NCI-H524 treated with DMSO at 0.1 percent for 48 hours (cell line): Measurements from ENCODE around the gene CEP128.

ENCODE experiments used
- DNase-seq: peaks from one replicate; lab custom pipeline; 2025; lab: John Stamatoyannopoulos, UW

Gene CEP128

DNA sequence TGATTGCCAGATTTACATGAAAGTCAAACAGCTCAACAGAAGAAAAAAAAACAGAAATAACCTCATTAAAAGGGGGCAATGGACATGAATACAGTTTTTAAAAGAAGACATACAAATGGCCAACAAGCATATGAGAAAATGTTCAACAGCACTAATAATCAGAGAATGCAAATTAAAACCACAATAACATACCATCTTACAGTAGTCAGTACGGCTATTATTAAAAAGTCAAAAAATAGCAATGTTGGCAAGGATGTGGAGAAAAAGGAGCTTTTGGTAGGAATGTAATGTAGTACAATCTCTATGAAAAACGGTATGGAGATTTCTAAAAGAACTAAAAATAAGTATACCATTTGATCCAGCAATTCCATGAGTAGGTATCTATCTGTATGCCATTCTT, 272.1 kb downstream of the CEP128 start:
- no peak for DNase-seq

DNA sequence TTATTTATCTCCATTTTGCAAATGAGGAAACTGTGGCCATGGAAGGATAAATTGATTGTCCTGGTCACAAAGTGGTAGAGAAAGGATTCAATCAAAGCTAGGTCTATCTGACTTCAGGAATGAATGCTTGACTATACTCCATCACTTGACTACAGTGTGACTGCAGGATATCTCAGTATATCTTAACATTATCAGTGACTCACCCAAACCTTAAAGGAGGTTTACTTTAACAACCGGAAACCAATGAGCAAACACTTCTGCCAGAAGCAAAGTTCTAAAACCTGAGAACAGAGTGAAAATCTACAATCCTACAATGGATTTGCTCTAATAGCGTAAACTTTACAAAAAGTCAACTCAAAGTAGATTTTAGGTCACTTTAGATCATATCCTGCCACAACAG, 277.0 kb downstream of the CEP128 start:
- no peak for DNase-seq

DNA sequence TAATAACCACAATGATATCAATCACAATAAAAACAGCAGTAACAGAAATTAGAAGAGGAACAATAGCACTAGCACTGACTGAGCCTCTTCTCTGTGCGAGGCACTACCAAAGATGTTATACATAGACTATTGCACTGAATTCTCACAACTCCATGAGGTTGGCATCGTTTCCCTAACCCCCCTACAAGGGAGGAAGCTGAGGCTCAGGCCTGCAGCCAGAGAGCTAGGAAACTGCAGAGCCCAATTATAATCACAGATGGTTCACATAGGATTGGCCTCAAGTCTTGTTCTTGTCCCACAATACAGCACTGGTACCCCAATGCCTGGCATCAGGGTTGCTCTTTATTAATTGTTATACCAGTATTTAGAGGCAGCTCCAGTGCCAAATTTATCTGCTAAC, 278.0 kb downstream of the CEP128 start:
- DNase-seq = no peak

DNA sequence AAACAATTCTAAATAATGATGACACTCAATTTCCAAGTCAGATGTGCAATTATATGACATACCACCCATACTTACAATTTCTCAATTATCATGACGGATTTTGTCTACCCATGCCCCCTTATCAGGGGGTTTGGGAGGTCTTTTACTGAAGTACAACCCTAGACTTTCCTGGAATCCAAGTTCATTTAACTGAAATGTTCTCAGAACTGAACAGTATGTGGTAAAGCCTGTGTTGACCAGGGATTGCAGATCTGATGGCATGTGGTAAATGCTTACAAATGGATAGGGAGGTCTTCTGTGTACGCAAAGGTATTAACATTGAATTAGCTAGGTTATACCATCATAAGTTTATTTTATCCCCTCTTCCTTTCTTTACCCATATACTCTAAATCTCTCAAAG, 281.8 kb downstream of the CEP128 start:
- DNase-seq = no peak

DNA sequence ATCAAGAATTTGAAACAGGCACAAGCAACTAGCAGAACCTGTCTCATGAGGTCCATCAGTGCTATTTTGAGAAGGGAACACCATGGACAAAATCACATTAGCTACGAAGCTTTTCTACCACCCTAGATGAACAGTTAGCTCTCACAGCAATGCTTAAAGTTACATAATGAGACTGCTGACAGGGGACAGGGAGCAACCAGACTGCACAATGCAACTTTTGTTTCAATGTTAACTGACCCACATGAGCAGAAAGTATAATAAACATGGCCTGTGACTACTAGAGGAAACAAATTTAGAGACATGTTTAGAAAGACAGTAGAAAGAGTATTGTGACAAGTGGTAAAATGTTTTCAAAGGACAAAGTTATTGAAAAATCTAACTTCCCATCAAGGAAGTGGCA, 282.8 kb downstream of the CEP128 start:
- DNase-seq = no peak

DNA sequence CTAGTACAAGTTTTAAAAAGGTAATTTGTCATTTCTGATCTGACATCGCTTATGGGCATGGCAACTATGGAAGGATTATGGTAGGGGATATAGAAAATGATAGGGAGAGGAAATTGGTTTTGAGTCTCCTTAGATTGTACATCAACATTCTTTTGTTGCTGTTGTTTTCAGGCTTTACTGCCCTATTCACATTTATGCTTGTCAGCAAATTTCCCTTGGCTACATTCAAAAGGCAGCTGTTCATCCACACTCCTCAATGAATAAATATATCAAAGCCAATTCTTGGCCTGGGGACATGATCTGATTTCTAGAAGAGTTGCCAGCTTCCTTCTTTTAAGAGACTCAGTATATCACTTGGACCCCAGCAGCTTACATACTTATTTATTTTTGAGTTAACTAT, 283.4 kb downstream of the CEP128 start:
- DNase-seq = no peak

DNA sequence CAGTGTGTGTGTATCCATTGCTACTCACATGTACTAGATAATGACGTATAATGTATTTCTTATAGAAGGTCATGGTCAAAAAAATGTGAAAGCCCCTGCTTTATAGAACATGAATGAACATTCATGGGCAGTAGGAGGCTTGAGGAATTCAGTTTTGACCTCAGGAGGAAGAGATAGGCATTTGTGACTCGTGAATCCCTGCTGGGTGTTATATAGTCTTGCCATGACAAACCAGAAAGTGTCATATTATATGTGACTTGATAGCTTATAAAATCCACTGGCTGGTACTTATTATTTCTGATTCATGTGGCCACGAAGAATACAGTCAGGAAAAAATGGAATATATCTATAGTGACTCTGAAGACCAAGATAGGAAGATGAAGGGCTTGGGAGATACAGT, 287.6 kb downstream of the CEP128 start:
- DNase-seq = no peak

DNA sequence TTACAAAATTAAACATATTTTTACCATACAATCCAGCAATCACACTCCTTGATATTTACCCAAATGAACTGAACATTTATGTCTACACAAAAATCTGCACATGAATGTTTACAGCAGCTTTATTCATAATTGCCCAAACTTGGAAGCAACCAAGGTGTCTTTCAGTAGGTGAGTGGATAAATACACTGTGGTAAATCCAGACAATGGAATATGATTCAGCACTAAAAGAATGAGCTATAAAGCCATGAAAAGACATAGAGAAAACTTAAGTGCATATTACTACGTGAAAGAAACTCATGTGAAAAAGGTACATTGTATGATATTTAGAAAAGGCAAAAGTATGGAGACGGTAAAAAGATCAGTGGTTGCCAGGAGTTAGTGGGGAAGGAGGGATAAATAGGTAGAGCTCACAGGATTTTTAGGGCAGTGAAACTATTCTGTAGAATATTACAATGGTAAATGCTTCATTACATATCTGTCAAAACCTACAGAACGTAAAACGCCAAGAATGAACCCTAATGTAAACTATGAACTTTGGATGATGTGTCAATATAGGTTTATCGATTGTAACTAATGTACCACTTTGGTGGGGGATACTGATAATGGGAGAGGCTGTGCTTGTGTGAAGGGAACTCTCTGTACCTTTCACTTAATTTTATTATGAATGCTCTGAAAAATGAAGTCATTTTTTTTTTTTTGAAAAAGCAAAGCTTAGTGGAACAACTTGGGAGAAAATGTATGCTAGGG, 295.7 kb downstream of the CEP128 start:
- no peak for DNase-seq

DNA sequence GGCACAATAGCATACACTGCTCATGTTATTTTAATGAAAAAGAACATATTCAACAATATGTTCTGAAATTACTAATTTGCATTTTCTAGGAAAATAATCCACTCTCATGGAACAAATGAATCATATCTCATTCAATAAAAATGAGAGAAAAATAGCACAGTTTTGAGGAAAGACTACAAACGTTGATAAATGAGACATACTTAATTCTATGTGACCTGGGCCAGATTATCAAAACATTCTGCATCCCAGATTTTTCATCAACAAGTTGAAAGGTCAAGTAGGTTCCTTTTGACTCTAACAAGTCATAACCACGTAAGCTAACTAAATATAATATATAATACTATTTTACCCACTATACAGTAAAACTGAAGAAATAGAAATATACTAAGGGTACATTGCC, 296.7 kb downstream of the CEP128 start:
- DNase-seq = no peak

DNA sequence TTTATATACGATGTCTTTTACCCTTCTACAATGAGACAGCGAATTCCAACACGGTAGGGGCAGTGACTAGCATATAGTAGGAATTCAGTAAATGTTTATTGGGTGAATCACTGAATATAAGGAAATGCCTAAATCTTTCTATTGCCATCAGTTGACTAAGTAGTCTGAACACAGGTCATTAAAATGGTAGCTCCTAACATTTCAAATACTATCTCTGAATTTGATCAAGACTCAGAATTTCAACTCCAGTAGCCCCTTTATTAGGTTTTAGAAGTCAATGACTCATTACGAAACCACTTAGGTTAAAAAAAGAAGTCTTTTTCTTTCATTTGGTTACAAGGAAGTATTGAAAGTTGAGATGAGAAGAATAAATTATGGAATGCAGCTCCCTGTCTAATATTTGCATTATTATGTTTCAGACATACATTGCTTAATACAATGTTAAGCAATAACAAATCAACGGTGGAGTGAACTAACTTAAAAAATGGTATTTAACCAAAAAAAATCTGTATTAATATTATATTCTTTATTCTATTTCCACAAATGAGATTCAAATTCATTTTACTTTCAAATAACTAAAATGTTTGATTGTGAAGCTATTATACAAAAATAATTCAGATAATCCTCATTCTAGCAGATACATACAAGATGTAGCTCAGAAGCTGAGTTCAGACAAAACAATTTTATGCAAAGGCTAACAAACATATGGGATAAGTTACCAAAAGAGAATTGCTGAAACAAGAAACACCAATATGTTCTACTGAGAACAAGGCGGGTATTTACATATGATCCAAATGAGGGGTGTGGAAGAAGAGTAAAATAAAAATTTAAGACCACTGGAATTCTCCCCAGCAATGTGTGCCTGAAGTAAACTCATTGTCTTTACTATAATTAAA, 302.7 kb downstream of the CEP128 start:
- no peak for DNase-seq

DNA sequence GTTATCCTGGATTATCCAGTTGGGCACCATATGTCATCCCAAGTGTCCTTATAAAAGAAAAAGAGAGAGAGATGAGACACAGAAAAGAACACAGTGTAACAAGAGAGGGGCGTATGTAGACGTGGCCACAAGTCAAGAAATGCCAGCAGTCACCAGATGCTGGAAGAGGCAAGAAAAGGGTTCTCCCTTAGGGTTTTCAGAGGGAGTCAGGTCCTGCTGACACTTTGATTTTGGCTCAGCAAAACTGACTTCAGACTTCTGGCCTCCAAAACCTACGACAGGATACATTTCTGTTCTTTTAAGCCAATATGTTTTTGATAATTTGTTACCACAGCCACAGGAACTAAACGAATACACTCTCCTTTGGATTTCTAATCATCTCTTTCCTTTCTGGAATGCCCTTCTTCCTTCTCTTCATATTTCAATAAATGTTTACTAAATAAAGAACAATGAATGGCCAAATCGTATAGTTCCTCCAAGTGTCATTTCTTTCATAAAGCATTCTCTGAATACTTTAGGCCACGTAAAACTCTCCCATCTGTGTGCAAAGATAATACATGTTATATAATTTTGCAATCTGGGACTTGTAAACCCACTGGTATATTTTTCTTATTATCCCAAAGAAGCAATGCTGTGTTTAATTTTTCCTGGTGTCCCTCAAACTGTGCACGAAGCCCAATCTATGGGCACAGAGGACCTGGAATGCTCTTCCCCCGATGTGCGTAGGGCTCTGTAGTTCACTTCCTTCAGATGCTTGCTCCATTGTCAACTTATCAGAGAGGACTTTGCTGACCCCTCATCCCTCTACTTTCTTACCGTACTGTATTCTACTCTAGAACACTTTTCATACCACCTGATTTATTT, 303.6 kb downstream of the CEP128 start:
- DNase-seq = peak; percentile 92

DNA sequence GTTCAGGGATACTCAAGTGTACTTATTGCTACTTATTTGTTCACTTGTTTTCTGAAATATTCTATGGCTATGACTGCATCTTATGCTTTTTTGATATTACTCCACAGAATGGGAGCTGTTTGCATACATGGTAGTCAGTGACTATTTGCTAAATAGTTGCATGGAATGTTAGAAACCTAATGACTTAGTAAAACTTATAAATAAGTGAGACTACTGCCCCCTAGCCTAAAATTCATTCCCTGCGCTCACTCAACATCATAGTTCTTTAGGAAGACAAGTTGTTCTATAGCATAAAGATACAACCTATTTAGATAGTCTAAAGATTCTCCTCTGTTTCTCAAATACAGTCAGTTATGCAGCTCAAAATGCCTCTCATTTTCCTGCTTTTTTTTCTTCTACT, 305.5 kb downstream of the CEP128 start:
- no peak for DNase-seq

DNA sequence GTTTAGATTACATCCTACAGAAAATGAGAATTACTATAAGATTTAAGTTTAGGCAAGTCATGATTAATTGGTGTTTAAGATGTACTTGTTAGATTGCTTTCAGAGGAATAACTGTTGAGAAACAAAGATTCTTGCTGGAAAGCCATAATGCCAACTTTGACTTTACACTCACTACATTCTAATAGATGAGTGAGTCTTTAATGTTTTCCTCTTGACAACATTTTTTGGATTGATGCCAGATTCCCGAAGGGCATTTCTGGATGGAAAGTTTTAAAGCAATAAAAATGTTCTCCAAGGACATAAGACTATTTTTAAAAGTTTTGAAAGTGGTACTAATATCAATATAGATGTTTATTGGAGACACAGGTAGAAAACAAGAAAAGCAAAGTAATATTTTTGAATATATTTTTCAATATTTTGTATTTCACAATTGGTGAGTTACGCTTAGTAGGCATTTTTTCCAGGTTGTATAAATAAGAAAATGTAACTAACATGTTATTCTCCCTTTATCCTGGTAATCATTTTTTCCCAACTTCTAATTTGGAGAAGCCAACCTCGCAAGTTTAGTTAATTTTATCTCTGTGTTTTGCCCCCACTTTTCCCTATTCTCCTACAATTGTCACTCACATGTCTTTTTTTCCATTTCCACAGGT, 307.3 kb downstream of the CEP128 start:
- DNase-seq = no peak

DNA sequence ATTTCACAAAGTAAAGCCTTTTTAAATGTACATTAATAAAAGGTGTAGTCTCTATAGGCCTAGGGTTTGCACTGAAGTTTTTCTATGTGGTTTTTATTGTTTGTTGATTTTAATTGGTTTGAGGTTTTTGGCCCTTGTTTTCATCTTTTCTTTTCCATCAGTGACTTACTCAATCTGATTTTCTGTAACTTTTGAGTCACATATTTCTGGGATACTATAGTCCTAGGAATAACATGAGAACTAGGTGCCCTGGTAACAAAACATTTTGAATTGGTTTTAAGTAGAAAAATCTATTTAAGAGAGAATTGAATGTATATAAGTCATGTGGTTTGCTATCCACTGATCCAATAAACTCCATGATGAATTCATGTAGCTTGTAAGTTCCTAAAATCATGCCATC, 311.9 kb downstream of the CEP128 start:
- DNase-seq = no peak

DNA sequence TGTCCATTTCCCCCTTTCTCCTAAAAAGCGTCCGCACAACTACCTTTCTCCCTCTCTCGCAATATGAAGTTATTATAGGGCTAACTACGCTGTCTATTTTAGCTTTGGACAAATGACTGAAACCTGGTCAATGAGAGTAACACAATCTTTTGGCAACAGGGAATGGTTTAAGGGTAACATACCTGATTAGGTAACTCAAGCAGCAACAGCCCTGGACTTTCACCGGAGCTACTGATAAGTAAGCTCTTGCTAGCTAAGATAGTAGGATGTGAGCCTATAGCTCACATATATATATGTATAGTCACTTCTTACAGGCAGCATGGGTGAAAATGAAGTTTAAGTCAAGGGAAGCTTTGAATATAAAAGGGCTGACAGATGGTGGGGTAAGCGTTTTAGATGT, 313.0 kb downstream of the CEP128 start:
- DNase-seq = no peak

DNA sequence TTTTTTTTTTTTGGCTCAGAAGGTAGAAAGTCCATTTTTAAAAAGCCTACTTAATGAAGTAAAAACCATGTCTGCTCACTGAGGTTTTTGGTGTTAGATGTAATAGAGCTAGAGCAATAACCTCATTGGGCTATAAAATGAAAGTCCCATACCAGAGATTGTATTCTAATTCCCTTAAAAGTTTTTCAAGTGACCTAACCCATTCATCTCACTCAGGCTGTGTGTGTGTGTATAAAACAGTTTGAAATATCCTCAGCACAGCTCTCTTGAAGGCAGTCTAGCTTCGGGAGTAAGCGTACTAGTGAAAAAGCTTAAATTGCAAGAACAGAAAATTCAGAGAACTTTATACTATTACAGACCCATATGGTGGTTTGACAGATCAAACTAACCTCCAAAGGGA, 313.8 kb downstream of the CEP128 start:
- no peak for DNase-seq

DNA sequence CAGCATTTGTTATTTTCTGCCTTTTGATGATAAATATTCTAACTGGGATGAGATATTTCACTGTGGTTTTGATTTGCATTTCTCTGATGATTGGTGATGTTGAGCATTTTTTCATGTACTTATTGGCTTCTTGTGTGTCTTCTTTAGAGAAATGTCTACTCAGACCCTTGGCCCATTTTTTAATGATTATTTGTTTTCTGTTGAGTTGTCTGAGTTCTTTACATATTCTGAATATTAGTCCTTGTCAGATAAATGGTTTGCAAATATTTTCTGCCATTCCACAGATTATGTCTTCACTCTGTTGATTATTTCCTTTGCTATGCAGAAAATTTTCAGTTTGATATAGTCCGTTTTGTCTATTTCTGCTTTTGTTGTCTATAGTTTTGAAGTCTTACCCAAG, 317.0 kb downstream of the CEP128 start:
- DNase-seq = no peak

DNA sequence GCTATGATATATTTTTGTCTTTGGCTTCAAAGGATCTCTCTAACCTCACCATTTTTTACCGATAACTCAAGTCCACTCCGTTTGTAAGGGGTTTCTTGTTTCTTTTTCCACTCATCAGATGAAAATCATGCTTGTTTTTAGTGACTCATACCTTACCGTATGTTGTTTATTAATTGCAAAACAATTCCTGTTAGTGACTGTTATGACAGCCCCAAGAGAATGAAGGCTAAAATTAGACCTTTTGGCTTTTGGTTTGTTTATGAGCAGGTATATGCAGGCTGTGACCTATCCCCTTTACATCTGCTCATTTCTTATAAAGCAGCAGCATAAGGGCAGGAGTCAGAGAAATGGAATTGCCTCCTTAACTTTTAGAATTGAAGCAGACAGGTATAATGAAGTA, 319.8 kb downstream of the CEP128 start:
- no peak for DNase-seq

DNA sequence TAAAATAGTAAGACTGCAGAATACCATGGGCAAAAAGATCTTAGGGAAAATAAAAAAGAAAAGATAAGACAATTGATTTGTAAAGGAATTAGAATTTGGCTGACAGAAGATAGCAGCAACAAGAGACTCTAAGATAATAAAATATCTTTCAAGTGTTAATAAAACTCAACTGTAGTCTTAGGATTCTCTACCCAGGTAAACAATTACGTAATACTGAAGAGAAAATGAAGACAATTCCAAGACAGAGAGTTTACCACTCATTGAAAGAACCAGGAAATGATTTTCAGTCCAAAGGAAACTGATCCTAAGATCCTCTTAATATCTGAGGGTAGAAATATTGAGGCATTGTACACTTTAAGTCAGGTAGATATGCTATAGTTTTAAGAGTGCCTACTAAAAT, 321.1 kb downstream of the CEP128 start:
- DNase-seq = no peak

DNA sequence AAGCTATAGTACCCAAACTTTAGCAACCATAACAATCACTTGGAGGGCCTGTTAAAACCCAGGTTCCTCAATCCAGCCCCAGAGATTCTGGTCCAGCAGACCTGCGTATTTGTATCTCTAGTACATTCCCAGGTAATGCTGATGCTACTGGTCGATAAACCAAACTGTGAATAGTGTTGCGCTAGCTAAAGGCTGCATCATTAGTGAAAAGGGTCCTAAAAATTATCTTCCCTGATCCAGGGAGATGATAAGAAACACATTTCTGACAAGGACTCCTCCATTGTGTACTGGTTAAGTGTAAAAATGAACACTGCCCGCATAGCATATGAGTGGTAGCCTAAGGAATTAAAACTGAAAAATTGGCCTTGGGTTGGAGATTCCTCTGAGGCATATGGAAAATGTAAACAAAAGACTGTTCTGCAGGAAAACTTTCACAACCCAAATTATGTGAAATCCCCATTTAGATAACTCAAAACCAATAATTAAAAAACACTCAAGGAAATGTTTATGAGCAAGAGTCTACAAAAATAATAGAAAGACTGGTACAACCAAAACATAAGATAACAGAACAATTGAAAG, 322.7 kb downstream of the CEP128 start:
- DNase-seq = no peak

DNA sequence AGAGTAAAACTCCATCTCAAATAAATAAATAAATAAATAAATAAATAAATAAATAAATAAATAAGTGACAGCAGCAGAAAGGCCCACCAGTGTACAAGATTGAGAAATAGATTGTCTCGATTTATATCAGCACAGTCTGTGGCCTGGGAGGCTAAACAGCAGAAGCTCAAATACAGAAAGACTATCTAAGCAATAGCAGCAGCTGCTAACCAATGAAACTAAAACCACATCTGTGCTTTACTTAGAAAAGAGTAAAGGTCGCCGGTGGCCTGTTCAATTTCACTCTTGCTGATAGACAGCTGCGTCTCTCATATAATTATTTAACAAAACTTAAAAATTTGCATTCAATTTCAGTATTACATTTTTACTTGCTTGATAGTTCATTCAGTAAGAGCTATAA, 325.7 kb downstream of the CEP128 start:
- no peak for DNase-seq

DNA sequence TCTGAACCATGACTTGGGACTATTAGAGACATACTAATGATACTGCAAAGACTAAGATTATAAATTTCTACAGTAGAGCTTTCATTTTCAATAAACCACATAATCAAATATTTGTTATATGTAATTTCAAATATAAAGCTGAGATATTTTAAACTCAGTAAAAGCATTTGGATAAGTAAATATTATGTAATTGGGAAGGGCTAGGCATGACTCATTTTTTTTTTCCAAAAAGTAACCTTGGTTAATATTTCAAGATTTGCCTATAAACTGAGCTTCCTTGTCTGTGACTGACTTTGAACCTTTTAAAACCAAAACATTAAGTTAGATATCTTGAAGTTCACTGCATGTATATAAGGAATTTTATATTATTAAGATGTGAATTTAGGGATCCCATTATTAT, 332.5 kb downstream of the CEP128 start:
- no peak for DNase-seq
